Sigmoid colon (tissue), 7 donors: ENCODE measurements around the gene PCDHGA8. TPM values are rescaled to one million over a fixed set of nuclear protein-coding genes. Genes with fewer than 3 reads are reported as not detected.
"Not testable (repeated sequence)": the region's sequence is repeated elsewhere in the genome, so short reads cannot be mapped to it uniquely, and the experiment has no call there.

Source experiments
- DNase-seq: peaks from one replicate; pipeline ENCODE4 v3.0.0-alpha.2; 2019
- H3K27ac ChIP-seq, 4 donors: fragments of 200-600 bp; sonication (generic); one replicate each; pipeline ENCODE4 v1.5.1; 2016 to 2019; ENCODE audit warnings: mild to moderate bottlenecking in 1 of 4
- H3K27me3 ChIP-seq, 3 donors: fragments of 200-600 bp; sonication (generic); one replicate each; pipeline ENCODE4 v1.5.1; 2019; ENCODE audit warnings: mild to moderate bottlenecking in 1 of 3
- H3K36me3 ChIP-seq, 4 donors: fragments of 200-600 bp; sonication (generic); one replicate each; pipeline ENCODE4 v1.5.1; 2016 to 2019
- H3K4me1 ChIP-seq, 4 donors: fragments of 200-600 bp; sonication (generic); one replicate each; pipeline ENCODE4 v1.5.1; 2017 to 2019
- H3K4me3 ChIP-seq, 4 donors: fragments of 200-600 bp; sonication (generic); one replicate each; pipeline ENCODE4 v1.5.1; 2017 to 2019; ENCODE audit warnings: mild to moderate bottlenecking in 2 of 4, moderate library complexity in 1 of 4
- H3K9me3 ChIP-seq, 4 donors: fragments of 200-600 bp in 3 of 4; sonication (generic) in 3 of 4; one replicate each; pipeline versions ENCODE4 v1.5.1 to v1.6.1; 2013 to 2019
- EP300 ChIP-seq, 4 donors: sonication (generic); formaldehyde crosslinking; IDR thresholded peaks; one replicate each; pipeline ENCODE4 v1.6.1; 2017; ENCODE audit warnings: antibody characterized with exemption in 4 of 4
- POLR2A ChIP-seq, 2 donors: fragments of 450-650 bp; IDR thresholded peaks; one replicate each; pipeline ENCODE4 v1.6.1; 2016; ENCODE audit warnings: antibody characterized with exemption in 2 of 2, mild to moderate bottlenecking in 2 of 2, moderate library complexity in 2 of 2
- POLR2AphosphoS5 ChIP-seq, 4 donors: sonication (generic); formaldehyde crosslinking; IDR thresholded peaks; one replicate each; pipeline ENCODE4 v1.6.1; 2017; ENCODE audit warnings: antibody characterized with exemption in 4 of 4
- WGBS, 2 donors: extraction: QIAGEN DNeasy Blood & Tissue Kit; methylation state at CpG; one replicate each; pipeline ENCODE4 v1.1.7; 2013; 5-methylcytosine and 5-hydroxymethylcytosine counted together
- intact Hi-C: fragments of 100-400 bp; cut with DNase I; formaldehyde crosslinking; loops from one replicate; pipeline ENCODE4 v1.15.1; 2023
- polyA plus RNA-seq, 3 donors: library from polyadenylated mRNA; stranded (reverse); fragments of 200-250 nt; gene quantifications; one replicate each; pipeline ENCODE4 v1.2.3, GENCODE V29; 2013
- total RNA-seq, 4 donors: library from RNA; depleted of rRNA; stranded (reverse); fragments of >200 nt; gene quantifications; one replicate each; pipeline ENCODE4 v1.1.0, GENCODE V29; 2016
- TF ChIP-seq, protein P1 (sequence below), 4 experiments: fragments of 450-650 bp in 3 of 4; fragments of 200-600 bp in 1 of 4; IDR thresholded peaks; one replicate each; pipeline ENCODE4 v1.5.1; 2016 to 2019; ENCODE audit warnings: antibody characterized with exemption in 4 of 4, mild to moderate bottlenecking in 3 of 4, moderate library complexity in 2 of 4
- donor health status: healthy with polysubstance abuse.
- donor health status: Bipolar disorder and iron deficiency.
- donor health status: healthy.

PCDHGA8 gene
- total and polyA plus RNA-seq, 7 donors = 0.16 to 7.9 (median 5.4) TPM; not detected in 2

DNA sequence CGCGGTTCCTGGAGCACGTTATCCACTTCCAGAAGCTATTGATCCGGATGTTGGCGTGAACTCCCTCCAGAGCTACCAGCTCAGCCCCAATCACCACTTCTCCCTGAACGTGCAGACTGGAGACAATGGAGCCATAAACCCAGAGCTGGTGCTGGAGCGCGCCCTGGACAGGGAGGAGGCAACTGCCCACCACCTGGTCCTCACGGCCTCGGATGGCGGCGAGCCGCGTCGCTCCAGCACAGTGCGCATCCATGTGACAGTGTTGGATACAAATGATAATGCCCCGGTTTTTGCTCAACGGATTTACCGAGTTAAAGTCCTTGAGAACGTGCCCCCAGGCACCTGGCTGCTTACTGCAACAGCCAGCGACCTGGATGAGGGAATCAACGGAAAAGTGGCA, 11.0 kb downstream of the PCDHGA8 start:
- Histone ChIP-seq H3K9me3 (peaks cover 40 to 94% (median 83%) of the 10 kb centered on the region in 4 donors), H3K36me3 (peaks cover 0 to 5% (median 0%) of the 10 kb centered on the region in 4 donors), H3K27me3 (no peaks in the 10 kb centered on the region), H3K4me3 (peak overlapping the region in 1 of 4 donors; percentile 21), H3K4me1 (no peaks in the 10 kb centered on the region), H3K27ac (no peak overlapping the region)
- 35 to 57% methylated on average over 22 of the region's 22 CpGs for WGBS, 2 donors
- TF ChIP-seq, protein P1, sequence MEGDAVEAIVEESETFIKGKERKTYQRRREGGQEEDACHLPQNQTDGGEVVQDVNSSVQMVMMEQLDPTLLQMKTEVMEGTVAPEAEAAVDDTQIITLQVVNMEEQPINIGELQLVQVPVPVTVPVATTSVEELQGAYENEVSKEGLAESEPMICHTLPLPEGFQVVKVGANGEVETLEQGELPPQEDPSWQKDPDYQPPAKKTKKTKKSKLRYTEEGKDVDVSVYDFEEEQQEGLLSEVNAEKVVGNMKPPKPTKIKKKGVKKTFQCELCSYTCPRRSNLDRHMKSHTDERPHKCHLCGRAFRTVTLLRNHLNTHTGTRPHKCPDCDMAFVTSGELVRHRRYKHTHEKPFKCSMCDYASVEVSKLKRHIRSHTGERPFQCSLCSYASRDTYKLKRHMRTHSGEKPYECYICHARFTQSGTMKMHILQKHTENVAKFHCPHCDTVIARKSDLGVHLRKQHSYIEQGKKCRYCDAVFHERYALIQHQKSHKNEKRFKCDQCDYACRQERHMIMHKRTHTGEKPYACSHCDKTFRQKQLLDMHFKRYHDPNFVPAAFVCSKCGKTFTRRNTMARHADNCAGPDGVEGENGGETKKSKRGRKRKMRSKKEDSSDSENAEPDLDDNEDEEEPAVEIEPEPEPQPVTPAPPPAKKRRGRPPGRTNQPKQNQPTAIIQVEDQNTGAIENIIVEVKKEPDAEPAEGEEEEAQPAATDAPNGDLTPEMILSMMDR (IDR thresholded peaks at IDR 0.05) = no peak
- TF ChIP-seq EP300 (IDR thresholded peaks at IDR 0.05) = no peak
- no peak for TF ChIP-seq POLR2AphosphoS5 (IDR thresholded peaks at IDR 0.05)
- TF ChIP-seq POLR2A (IDR thresholded peaks at IDR 0.05) = no peak
- no peak for DNase-seq
- intact Hi-C loops = no loop called here

DNA sequence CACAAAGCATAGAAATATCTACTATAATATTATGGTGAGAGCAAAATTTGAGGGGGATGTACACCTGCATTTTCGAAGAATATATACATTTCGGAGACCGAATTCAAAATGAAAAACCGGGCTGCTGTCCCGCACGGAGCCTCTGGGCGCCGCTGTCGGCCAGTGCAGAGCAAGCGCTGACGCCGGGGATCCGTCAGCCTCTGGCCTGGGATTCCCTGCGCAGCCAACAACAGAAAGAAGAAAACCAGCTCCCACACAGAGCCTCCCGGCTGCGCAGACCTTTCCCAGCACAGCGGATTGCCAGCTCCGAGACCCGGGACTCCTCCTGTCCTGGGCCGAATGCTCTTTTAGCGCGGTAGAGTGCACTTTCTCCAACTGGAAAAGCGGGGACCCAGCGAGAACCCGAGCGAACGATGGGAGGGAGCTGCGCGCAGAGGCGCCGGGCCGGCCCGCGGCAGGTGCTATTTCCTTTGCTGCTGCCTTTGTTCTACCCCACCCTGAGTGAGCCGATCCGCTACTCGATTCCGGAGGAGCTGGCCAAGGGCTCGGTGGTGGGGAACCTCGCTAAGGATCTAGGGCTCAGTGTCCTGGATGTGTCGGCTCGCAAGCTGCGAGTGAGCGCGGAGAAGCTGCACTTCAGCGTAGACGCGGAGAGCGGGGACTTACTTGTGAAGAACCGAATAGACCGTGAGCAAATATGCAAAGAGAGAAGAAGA, 15.5 kb downstream of the PCDHGA8 start, which contains the start of gene PCDHGB6:
Gene PCDHGB6, plus strand, starts transcription at position 232 of the 716 bp plus-strand sequence. Its CDS starts 182 bp downstream, at position 414.
- H3K36me3 ChIP-seq, H3K27me3 ChIP-seq, H3K4me1 ChIP-seq, DNase-seq: not testable (repeated sequence)
- H3K9me3 ChIP-seq = peaks cover 36 to 92% (median 82%) of the 10 kb centered on the region in 4 donors
- 13 to 46% methylated on average over 51 of the region's 51 CpGs for whole genome bisulfite sequencing, 2 donors
- TF ChIP-seq, protein P1 (IDR thresholded peaks at IDR 0.05) = peak in 3 of 4 experiments; percentile 9 to 32 (median 21)
- H3K4me3 ChIP-seq = peak within 1 kb of the TSS; percentile 5 to 33 (median 29)
- H3K27ac ChIP-seq = peak within 1 kb of the TSS in 1 of 4 donors; percentile 33
- intact Hi-C loops = loop anchor here (5.0 kb wide), 1 partner anchor 119 kb away; no protein-coding TSS in a partner anchor

DNA sequence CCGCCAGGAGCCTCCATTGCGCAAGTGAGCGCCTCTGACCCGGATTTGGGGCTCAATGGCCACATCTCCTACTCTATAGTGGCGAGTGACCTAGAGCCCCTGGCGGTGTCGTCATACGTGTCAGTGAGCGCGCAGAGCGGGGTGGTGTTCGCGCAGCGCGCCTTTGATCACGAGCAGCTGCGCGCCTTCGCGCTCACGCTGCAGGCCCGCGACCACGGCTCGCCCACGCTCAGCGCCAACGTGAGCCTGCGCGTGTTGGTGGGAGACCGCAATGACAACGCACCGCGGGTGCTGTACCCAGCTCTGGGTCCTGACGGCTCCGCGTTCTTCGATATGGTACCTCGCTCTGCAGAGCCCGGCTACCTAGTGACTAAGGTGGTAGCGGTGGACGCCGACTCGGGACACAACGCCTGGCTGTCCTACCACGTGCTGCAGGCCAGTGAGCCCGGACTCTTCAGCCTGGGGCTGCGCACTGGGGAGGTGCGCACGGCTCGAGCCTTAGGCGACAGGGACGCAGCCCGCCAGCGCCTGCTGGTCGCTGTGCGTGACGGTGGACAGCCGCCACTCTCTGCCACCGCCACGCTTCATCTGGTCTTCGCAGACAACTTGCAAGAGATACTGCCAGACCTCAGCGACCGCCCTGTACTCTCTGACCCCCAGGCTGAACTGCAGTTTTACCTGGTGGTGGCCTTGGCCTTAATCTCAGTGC, 17.3 kb downstream of the PCDHGA8 start:
- intact Hi-C loops = loop anchor here (5.0 kb wide), 1 partner anchor 118 kb away; no protein-coding TSS in a partner anchor
- Histone ChIP-seq H3K4me1 (no peaks in the 10 kb centered on the region), H3K9me3 (peaks cover 37 to 91% (median 83%) of the 10 kb centered on the region in 4 donors), H3K27ac (no peak overlapping the region), H3K36me3 (peaks cover 0 to 11% (median 0%) of the 10 kb centered on the region in 4 donors), H3K27me3 (no peaks in the 10 kb centered on the region), H3K4me3 (no peak overlapping the region)
- 30 to 67% methylated on average over 64 of the region's 64 CpGs for WGBS, 2 donors
- DNase-seq = peak; percentile 46
- TF ChIP-seq POLR2AphosphoS5 (IDR thresholded peaks at IDR 0.05) = no peak
- TF ChIP-seq EP300 (IDR thresholded peaks at IDR 0.05) = no peak
- TF ChIP-seq, protein P1 (IDR thresholded peaks at IDR 0.05) = no peak
- no peak for TF ChIP-seq POLR2A (IDR thresholded peaks at IDR 0.05)

DNA sequence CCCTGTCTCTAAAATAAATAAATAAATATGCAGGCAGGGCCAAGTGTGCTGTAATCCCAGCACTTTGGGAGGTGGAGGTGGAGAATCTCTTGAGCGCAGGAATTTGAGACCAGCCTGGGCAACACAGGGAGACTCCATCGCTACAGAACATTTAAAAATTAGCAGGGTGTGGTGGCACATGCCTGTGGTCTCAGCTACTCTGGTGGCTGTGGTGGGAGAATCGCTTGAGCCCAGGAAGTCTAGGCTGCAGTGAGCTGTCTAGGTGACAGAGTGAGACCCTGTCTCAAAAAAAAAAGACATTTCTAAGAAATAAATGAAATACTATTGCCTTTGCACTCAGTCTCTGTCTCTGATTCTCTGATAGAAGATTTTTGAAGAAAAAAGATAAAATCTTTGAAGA, 19.1 kb downstream of the PCDHGA8 start:
- intact Hi-C loops = no loop called here
- TF ChIP-seq, protein P1 (IDR thresholded peaks at IDR 0.05) = no peak
- TF ChIP-seq POLR2AphosphoS5 (IDR thresholded peaks at IDR 0.05) (no peak), EP300 (IDR thresholded peaks at IDR 0.05) (no peak), POLR2A (IDR thresholded peaks at IDR 0.05) (no peak)
- Histone ChIP-seq H3K36me3 (peaks cover 0 to 11% (median 0%) of the 10 kb centered on the region in 4 donors), H3K27me3 (no peaks in the 10 kb centered on the region), H3K27ac (no peak overlapping the region), H3K4me1 (no peaks in the 10 kb centered on the region), H3K4me3 (no peak overlapping the region), H3K9me3 (peaks cover 40 to 92% (median 78%) of the 10 kb centered on the region in 4 donors)
- WGBS, 2 donors = 68 to 77% methylated on average over 3 of the region's 3 CpGs
- no peak for DNase-seq
